Measurements from ENCODE around the gene DOK4. TPM values are rescaled to one million over a fixed set of nuclear protein-coding genes. Genes with fewer than 3 reads are reported as not detected.

DOK4 gene
- total and polyA plus RNA-seq, 2 of the 8 experiments (the other 6 are each of a cell fraction or from before 2014, with no cell fraction given), result 24.0 to 28.9 TPM

GRCh38 chr16:57531253-57531575, 44.9 kb upstream of the DOK4 start (continued):
- TF ChIP-seq CHD7 (IDR thresholded peaks at IDR 0.05; ENCODE audit: insufficient replicate concordance, low read length) (no peak), SIRT6 (IDR thresholded peaks at IDR 0.05; ENCODE audit: low read length) (no peak), SP4 (IDR thresholded peaks at IDR 0.05; ENCODE audit: low read length) (no peak), GABPA (IDR thresholded peaks at IDR 0.05; ENCODE audit: borderline replicate concordance, insufficient read depth, low read length) (no peak), SUZ12 (IDR thresholded peaks at IDR 0.05; ENCODE audit: low read length) (no peak), SIN3A (conservative IDR thresholded peaks at IDR 0.05 in 1 of 2, IDR thresholded peaks at IDR 0.05 in 1 of 2; ENCODE audit: low read depth in 1 of 2, low read length in 2 of 2) (no peak), USF2 (IDR thresholded peaks at IDR 0.05; ENCODE audit: low read length) (no peak), RXRA (IDR thresholded peaks at IDR 0.05; ENCODE audit: insufficient read depth, low read depth, low read length) (no peak), CTBP2 (IDR thresholded peaks at IDR 0.05; ENCODE audit: borderline replicate concordance, insufficient read depth, insufficient read length, low read length) (no peak), RFX5 (IDR thresholded peaks at IDR 0.05; ENCODE audit: borderline replicate concordance, low read depth, low read length) (no peak), TCF12 (IDR thresholded peaks at IDR 0.05; ENCODE audit: low read depth, low read length) (no peak)

Measured in H1 (cell line).